SH-SY5Y (cell line): ENCODE data around the gene LAMTOR4.

Experiments used
- GATA2 ChIP-seq: IDR thresholded peaks from 2 replicates; pipeline ENCODE4 v1.6.1; 2011; ENCODE audit warnings: mild to moderate bottlenecking, low read depth, low read length
- GATA3 ChIP-seq: IDR thresholded peaks from 2 replicates; pipeline ENCODE4 v1.6.1; 2011; ENCODE audit warnings: low read depth, mild to moderate bottlenecking, low read length, moderate library complexity

- TF ChIP-seq GATA2 (no peak), GATA3 (no peak)
Measured at GRCh38 chr7:100126239-100126930, 22.3 kb upstream of the LAMTOR4 start.
